Ammon's horn (tissue), 1 donor: ENCODE measurements around the gene ATXN7L3B.
A peak's percentile ranks its signal among the peaks of the same experiment; 100 is the strongest.
"Not testable (repeated sequence)": the region's sequence is repeated elsewhere in the genome, so short reads cannot be mapped to it uniquely, and the experiment has no call there.

Experiments
- DNase-seq: peaks from one replicate; pipeline ENCODE4 v3.0.0-alpha.2; 2016; ENCODE audit warnings: low spot score

The ATXN7L3B gene

GRCh38 chr12:74537707-74538385, at the start of gene ATXN7L3B:
Gene ATXN7L3B, plus strand, starts transcription at chr12:74537835. Its CDS starts 278 bp downstream, at chr12:74538113.
- DNase-seq, result peak; percentile 92

GRCh38 chr12:74488134-74488533, 49.5 kb upstream of the ATXN7L3B start:
- DNase-seq, result no peak

- DNase-seq, result no peak
Measured at GRCh38 chr12:74489543-74489942, 48.1 kb upstream of the ATXN7L3B start.

- DNase-seq, result no peak
Measured at GRCh38 chr12:74490390-74491064, 47.1 kb upstream of the ATXN7L3B start.

GRCh38 chr12:74491374-74491773, 46.3 kb upstream of the ATXN7L3B start:
- no peak for DNase-seq

GRCh38 chr12:74499192-74499591, 38.4 kb upstream of the ATXN7L3B start:
- no peak for DNase-seq

- DNase-seq, result not testable (repeated sequence)
Measured at GRCh38 chr12:74508873-74509657, 28.6 kb upstream of the ATXN7L3B start.

GRCh38 chr12:74509886-74510285, 27.7 kb upstream of the ATXN7L3B start:
- no peak for DNase-seq

GRCh38 chr12:74514098-74514872, 23.4 kb upstream of the ATXN7L3B start:
- DNase-seq, result no peak

- no peak for DNase-seq
Measured at GRCh38 chr12:74515849-74516248, 21.8 kb upstream of the ATXN7L3B start.

GRCh38 chr12:74526535-74526934, 11.1 kb upstream of the ATXN7L3B start:
- DNase-seq, result no peak

GRCh38 chr12:74527491-74527890, 10.1 kb upstream of the ATXN7L3B start:
- no peak for DNase-seq

GRCh38 chr12:74530676-74531075, 7.0 kb upstream of the ATXN7L3B start:
- no peak for DNase-seq

- no peak for DNase-seq
Measured at GRCh38 chr12:74535536-74535935, 2.1 kb upstream of the ATXN7L3B start.

GRCh38 chr12:74537126-74537706, 419 bp upstream of the ATXN7L3B start:
- peak; percentile 35 for DNase-seq

GRCh38 chr12:74538491-74539258, 1.0 kb downstream of the ATXN7L3B start:
- DNase-seq, result no peak

- no peak for DNase-seq
Measured at GRCh38 chr12:74539261-74539660, 1.6 kb downstream of the ATXN7L3B start.

GRCh38 chr12:74539765-74540526, 2.3 kb downstream of the ATXN7L3B start:
- no peak for DNase-seq

GRCh38 chr12:74541074-74541473, 3.4 kb downstream of the ATXN7L3B start:
- DNase-seq, result no peak

GRCh38 chr12:74547249-74547648, 9.6 kb downstream of the ATXN7L3B start:
- DNase-seq, result no peak
